A549 (cell line): ENCODE data around the gene CAMSAP1.

Experiments used
- HDAC2 ChIP-seq: fragments of 200-600 bp; sonication (generic); IDR thresholded peaks from 2 replicates; pipeline ENCODE4 v1.6.1; 2016
- PHF8 ChIP-seq: fragments of 200-600 bp; sonication (generic); IDR thresholded peaks from 2 replicates; pipeline ENCODE4 v1.6.1; 2016; ENCODE audit warnings: low read depth, mild to moderate bottlenecking, antibody characterized with exemption, moderate library complexity, borderline replicate concordance
- POLR2A ChIP-seq: IDR thresholded peaks from 2 replicates; pipeline ENCODE4 v1.6.1; 2012; ENCODE audit warnings: mild to moderate bottlenecking, low read length
- SMC3 ChIP-seq: fragments of >200 bp; sonication (Bioruptor Twin); formaldehyde crosslinking; IDR thresholded peaks from 3 replicates; pipeline ENCODE4 v1.6.1; 2018; ENCODE audit warnings: inconsistent platforms
- ZC3H11A ChIP-seq: fragments of 450-650 bp; IDR thresholded peaks from 2 replicates; pipeline ENCODE4 v1.6.1; 2014; ENCODE audit warnings: antibody characterized with exemption, mild to moderate bottlenecking
- TF ChIP-seq, protein P1 (sequence below): fragments of >200 bp; sonication (Bioruptor Twin); formaldehyde crosslinking; IDR thresholded peaks from 3 replicates; pipeline ENCODE4 v1.5.1; 2016

DNA sequence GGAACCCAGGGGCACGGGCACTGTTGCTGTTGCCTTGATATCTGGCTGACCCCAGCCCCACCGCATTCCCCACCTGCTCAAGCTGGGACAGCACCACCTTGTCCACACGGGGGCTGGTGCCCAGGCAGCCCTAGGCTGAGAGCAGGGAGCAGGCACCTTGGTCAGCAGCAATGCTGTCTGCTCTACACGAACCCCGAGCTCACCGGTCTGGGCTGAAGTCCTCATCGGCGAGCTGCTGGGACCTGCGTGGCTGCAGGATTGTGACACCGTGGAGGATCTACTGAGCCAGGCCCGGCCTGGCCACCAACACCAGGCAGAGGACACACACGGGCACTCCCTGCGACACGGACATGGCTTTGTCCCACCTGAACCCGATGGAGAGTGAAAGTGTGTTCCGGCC, 127.3 kb downstream of the CAMSAP1 start:
- TF ChIP-seq, protein P1, sequence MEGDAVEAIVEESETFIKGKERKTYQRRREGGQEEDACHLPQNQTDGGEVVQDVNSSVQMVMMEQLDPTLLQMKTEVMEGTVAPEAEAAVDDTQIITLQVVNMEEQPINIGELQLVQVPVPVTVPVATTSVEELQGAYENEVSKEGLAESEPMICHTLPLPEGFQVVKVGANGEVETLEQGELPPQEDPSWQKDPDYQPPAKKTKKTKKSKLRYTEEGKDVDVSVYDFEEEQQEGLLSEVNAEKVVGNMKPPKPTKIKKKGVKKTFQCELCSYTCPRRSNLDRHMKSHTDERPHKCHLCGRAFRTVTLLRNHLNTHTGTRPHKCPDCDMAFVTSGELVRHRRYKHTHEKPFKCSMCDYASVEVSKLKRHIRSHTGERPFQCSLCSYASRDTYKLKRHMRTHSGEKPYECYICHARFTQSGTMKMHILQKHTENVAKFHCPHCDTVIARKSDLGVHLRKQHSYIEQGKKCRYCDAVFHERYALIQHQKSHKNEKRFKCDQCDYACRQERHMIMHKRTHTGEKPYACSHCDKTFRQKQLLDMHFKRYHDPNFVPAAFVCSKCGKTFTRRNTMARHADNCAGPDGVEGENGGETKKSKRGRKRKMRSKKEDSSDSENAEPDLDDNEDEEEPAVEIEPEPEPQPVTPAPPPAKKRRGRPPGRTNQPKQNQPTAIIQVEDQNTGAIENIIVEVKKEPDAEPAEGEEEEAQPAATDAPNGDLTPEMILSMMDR = no peak
- TF ChIP-seq POLR2A = no peak
- TF ChIP-seq SMC3 = no peak
- TF ChIP-seq ZC3H11A = no peak
- no peak for TF ChIP-seq PHF8
- no peak for TF ChIP-seq HDAC2
